Islet of Langerhans (tissue), 1 donor: ENCODE results near the gene FSTL3.
"Not testable (repeated sequence)": the region's sequence is repeated elsewhere in the genome, so short reads cannot be mapped to it uniquely, and the experiment has no call there.

Experiments used
- FAIRE-seq: peaks from one replicate; lab custom pipeline; 2011; peaks lifted over from hg19 to GRCh38; lab: Jason Lieb, UNC

The FSTL3 gene

GRCh38 chr19:711254-711653 is 35.1 kb downstream of the FSTL3 start:
- FAIRE-seq, result no peak

- no peak for FAIRE-seq
These were observed 39.2 kb downstream of the FSTL3 start for GRCh38 chr19:715347-715746.

DNA sequence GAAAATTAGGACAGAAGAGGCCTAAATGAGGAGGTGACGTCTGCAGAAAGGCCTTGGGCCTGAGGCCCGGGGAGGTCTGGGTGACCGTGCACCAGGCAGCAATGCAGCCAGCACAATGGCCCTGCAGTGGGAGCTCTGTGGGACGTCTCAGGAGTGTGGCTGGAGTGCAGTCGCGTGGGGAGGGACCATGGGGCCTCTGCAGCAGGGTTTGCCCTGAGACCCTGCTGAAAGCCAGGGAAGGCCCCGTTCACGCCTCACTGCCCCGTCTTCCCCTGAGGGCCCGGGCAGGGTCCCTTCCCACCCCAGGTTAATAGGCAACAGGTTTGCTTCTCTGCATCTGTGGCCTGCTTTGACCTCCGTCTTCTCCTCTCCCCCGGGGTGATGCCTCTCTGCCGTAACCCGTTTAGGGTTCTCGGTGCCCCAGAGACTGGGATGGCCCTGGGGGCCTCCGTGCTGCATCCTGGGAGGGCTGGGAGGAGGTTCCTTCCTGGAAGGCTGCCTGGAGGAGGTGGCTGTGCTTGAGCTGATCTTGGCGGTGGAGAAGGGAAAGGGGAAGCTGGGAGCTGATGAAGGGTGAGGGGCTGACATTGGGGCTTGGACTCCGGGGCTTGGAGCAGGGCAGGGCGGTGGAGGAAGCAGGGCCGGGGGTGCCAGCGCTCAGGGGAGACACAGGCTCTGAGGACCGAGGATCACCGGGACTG is 42.2 kb downstream of the FSTL3 start:
- FAIRE-seq, result no peak

GRCh38 chr19:718991-719512 is 42.9 kb downstream of the FSTL3 start:
- no peak for FAIRE-seq

GRCh38 chr19:719636-720344 is 43.6 kb downstream of the FSTL3 start:
- FAIRE-seq, result no peak

GRCh38 chr19:720345-721160 is 44.4 kb downstream of the FSTL3 start:
- no peak for FAIRE-seq

DNA sequence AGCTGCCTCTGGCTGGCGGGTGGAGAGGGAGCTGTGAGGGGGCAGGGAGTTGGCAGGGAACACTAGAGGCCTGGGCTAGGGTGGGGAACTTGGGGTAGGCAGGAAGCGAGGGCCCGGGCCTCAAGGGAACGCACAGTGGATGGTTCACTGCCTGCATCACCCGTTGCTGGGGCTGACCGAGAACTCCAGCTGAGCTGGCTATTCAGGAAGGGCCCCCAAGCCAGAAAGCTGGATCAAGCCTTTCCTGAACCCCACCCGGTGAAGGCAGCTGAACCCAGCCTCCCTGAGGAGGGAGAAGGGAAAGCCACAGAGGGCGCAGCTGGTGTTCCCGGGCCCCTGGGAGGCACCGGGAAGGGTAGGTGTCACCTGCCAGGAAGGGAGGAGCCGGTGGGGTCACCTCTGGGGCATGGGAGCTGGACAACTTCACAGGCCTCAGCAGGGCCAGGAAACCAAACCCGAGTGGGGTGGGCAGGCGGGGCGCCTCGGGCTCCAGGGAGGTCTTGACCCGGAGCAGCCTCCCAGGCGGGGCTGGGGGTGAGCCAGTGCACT is 46.4 kb downstream of the FSTL3 start:
- FAIRE-seq, result no peak

GRCh38 chr19:723247-723646 is 47.1 kb downstream of the FSTL3 start:
- no peak for FAIRE-seq

- no peak for FAIRE-seq
These were observed 47.5 kb downstream of the FSTL3 start for GRCh38 chr19:723714-724113.

DNA sequence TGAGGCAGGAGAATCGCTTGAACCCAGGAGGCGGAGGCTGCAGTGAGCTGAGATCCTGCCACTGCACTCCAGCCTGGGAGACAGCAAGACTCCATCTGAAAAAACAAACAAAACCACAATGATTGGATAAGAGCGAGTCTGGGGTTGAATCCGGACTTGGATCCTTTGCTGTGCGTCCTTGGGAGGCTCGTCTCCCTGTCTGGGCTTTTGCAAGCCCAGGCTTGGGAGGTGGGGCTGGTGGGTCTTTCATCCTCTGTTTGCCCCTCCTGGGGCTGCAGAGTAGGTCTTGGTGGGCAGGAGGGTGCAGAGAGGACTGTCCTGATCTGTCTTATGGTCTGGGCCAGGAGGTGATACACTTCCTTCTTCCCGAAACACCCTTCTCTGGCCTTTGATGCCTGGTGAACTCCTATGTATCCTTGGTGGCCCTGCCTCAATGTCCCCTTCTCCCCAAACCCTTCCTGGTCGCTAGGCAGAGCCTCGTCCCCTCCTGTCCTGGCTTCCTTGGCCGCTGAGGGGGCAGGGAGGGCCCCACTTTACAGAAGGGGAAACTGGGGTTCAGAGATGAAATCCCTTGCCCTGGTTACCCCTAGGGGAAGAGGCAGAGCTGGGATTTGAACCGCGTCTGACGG is 49.4 kb downstream of the FSTL3 start:
- FAIRE-seq, result no peak

DNA sequence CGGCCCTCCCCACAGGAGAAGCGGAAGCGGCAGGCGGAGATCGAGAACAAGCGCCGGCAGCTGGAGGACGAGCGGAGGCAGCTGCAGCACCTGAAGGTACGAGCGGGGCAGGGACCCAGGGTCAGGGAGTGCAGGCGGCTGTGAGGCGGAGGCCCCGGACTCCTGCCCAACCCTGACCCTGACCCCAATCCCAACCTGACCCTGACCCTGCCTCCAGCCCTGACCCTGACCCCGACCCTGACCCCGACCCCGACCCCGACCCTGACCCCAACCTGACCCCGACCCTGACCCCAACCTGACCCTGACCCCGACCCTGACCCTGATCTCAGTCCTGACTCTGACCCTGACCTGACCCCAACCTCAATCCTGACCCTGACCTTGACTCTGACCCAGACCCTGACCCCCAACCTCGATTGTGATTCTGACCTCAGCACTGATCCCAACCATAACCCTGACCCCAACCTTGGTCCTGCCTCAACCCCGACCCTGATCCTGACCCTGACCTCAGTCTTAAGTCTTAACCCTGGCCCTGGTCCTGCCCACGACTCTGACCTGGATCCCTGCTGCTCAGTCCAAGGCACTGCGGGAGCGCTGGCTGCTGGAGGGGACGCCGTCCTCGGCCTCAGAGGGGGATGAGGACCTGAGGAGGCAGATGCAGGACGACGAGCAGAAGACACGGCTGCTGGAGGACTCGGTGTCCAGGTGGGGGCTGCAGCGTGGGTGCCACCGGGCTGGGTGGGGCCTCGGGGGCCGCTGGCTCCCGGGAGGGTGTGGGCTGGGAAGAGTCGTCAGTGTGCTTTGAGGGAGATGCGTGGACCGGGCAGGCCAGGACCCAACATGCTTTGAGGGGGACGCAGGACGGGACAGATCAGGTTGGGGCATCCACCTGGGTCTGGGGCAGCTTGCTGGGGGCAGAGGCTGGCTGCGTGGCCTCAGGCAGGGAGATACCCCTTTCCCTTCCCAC is 51.1 kb downstream of the FSTL3 start:
- no peak for FAIRE-seq

DNA sequence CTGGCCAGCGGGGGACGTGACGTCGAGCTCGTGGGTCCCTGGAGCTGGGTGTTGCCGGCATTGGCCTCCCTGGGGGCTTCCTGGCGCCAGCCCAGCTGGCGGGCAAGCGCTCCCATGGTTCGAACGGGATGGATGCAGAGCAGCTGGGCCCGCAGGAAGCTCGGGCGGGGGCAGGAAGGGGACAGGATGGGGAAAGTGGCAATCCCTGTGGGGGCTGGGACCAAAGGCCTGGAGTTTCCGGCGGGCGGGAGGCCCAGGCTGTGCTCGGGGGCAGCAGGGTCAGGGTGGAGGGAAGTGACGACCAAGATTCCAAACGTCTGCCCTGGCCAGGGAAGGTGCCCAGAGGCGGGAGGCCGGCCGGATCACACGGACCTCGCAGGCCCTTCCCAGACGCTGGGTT is 51.8 kb downstream of the FSTL3 start:
- FAIRE-seq, result no peak

- FAIRE-seq, result not testable (repeated sequence)
These were observed 53.4 kb downstream of the FSTL3 start for GRCh38 chr19:729564-729963.

DNA sequence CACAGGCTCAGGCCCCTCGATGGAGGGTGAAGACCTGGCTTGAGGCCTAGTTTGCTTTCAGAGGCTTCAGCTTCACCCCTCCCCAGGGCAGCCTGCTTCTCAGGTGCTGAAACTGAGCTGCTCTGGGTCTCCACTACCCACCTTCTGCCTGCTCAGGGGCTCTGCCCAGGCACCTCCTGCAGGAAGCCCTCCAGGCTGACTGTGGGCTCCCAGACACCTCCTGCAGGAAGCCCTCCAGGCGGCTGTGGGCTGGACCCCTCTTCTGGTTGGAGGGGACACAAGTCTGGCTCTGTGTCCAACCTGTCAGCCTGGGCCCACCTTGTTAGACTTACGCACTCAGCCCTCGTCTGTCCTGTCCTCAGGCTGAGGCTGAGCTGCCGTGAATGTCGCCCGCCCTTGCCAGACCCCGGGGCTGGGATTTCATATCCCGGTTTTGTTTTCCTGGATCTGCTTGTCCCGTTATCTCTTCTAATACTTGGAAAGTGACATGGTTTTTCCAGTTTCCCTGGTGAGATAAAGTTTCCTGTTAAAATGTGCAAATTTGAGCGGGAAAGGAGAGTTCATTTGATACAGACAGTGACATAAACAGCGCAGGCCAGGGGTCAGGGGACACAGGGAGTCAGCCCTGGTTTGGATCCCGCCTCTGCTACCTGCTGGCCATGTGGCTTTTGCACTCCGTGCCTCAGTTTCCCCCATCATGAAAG is 53.9 kb downstream of the FSTL3 start:
- FAIRE-seq, result no peak

DNA sequence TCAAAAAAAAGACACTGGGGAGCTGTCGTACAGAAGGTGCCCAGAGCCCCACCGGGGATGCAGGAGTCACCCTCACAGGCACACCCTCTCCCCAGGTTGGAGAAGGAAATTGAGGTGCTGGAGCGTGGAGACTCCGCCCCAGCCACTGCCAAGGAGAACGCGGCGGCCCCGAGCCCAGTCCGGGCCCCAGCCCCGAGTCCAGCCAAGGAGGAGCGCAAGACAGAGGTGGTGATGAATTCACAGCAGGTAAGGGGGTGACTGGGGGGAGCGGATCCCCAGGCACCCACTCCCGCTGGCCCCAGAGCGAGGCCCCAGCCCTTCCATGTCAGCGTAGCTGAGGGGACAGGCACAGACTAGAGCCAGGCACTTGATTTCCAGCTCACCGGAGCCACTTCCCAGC is 54.8 kb downstream of the FSTL3 start:
- no peak for FAIRE-seq

DNA sequence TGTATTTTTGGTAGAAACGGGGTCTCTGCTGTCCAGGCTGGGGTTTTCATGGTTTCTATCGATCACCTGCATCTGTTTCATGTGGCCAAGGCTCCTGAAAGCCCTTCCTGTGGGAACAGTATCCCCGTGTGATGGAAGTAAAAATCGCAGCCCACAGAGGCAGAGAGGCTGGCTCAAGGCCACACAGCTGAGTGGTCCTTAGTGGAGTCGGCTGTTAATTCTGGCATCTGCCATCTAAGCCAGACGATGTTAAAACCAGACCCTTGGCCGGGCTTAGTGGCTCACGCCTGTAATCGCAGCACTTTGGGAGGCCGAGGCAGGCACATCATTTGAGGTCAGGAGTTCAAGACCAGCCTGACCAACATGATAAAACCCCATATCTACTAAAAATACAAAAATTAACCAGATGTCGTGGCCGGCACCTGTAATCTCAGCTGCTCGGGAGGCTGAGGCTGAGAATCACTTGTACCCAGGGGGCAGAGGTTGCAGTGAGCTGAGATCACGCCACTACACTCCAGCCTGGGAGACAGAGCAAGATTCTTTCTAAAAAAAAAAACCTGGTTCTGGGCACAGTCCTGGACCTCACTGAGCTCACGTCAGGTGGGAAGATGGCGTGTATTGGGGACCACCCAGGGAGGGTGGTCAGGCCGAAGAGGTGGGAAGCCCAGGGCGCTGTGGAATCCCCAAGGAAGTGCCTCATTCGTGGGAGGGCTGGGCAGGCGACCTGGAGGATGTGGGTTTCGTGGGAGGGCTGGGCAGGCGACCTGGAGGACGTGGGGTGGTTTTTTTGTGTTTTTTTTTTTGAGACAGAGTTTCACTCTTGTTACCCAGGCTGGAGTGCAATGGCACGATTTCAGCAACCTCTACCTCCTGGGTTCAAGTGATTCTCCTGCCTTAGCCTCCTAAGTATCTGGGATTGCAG is 56.2 kb downstream of the FSTL3 start:
- FAIRE-seq, result no peak
